GM12892 (cell line): ENCODE measurements around the gene DVL2.
"Not testable (repeated sequence)": the region's sequence is repeated elsewhere in the genome, so short reads cannot be mapped to it uniquely, and the experiment has no call there.

Experiments used
- POLR2A ChIP-seq: IDR thresholded peaks from 2 replicates; pipeline ENCODE4 v1.6.1; 2011; ENCODE audit warnings: low read depth, low read length, control low read depth
- POLR2AphosphoS5 ChIP-seq: IDR thresholded peaks from 2 replicates; pipeline ENCODE4 v1.6.1; 2011; ENCODE audit warnings: low read depth, low read length, control low read depth

GRCh38 chr17:7182101-7182500, 52.2 kb downstream of the DVL2 start:
- not testable (repeated sequence) for TF ChIP-seq POLR2A, POLR2AphosphoS5
